AG04449 (cell line): ENCODE results near the gene HTR7.

Experiments
- CTCF ChIA-PET: fragments of 350-600 bp; formaldehyde crosslinking; extraction: SDS; loops from one replicate; lab custom pipeline; 2021; ENCODE audit warnings: antibody characterized with exemption; lab: Yijun Ruan, JAX
- POLR2A ChIA-PET: fragments of 400-600, 350-600 bp; formaldehyde crosslinking; extraction: SDS; loops from one replicate; lab custom pipeline; 2020; ENCODE audit warnings: antibody characterized with exemption, inconsistent platforms; lab: Yijun Ruan, JAX
- DNase-seq: peaks from one replicate; pipeline ENCODE4 v3.0.0-alpha.2; 2010; ENCODE audit warnings: low read depth, low spot score
- H3K4me3 ChIP-seq: 2 replicates; pipeline ENCODE4 v1.5.1; 2011; ENCODE audit warnings: low read depth, mild to moderate bottlenecking, control low read depth, low read length
- CTCF ChIP-seq: IDR thresholded peaks from one replicate; pipeline ENCODE4 v1.5.1; 2011; ENCODE audit warnings: mild to moderate bottlenecking, moderate library complexity, low read length, control low read depth, inconsistent platforms; ENCODE audit not compliant: insufficient read depth; ENCODE audit errors: missing control alignments

The HTR7 gene

GRCh38 chr10:90879062-90879461, 21.2 kb upstream of the HTR7 start:
- no peak for DNase-seq
- CTCF ChIA-PET: interaction anchor here (0.6 to 3.3 kb wide), 39 partner anchors 8 to 960 kb away, joined by 3 to 64 read pairs (median 4); partner anchors contain the start of genes PPP1R3C and RPP30
- no peak overlapping the region for H3K4me3 ChIP-seq
- no peak for TF ChIP-seq CTCF
- POLR2A ChIA-PET: interaction anchor here (0.7 kb wide), 1 partner anchor 196 kb away, joined by 4 read pairs; no protein-coding TSS in a partner anchor

- TF ChIP-seq CTCF: no peak
- no peak for DNase-seq
- peak overlapping the region; percentile 90 for H3K4me3 ChIP-seq
- POLR2A ChIA-PET: no interaction called here
- CTCF ChIA-PET: interaction anchor here (1.0 to 5.2 kb wide), 6 partner anchors 7 to 378 kb away, joined by 3 to 43 read pairs (median 8); partner anchors contain the start of gene HTR7
Measured at GRCh38 chr10:90872648-90873020, 14.8 kb upstream of the HTR7 start.

- TF ChIP-seq CTCF: no peak
- ChIA-PET POLR2A (no interaction called here), CTCF (interaction anchor here (1.0 to 16.7 kb wide), 10 partner anchors 8 to 1076 kb away, joined by 3 to 532 read pairs (median 7); partner anchors contain the start of gene HTR7)
- peak within 1 kb of the TSS; percentile 90 for H3K4me3 ChIP-seq
- DNase-seq: no peak
Measured at GRCh38 chr10:90871766-90872647, 14.2 kb upstream of the HTR7 start, which contains the start of gene RPP30. RPP30 (plus strand) TSS chr10:90871974; CDS start chr10:90871987, 13 bp downstream.

GRCh38 chr10:90871279-90871765, 13.5 kb upstream of the HTR7 start:
- ChIA-PET POLR2A (no interaction called here), CTCF (interaction anchor here (1.0 to 16.7 kb wide), 9 partner anchors 9 to 1075 kb away, joined by 3 to 532 read pairs (median 7); partner anchors contain the start of gene HTR7)
- H3K4me3 ChIP-seq: peak overlapping the region; percentile 90
- TF ChIP-seq CTCF: peak; percentile 51
- no peak for DNase-seq

- ChIA-PET POLR2A (interaction anchor here (0.6 to 0.7 kb wide), 3 partner anchors 681 to 1211 kb away, joined by 3 to 4 read pairs (median 3); no protein-coding TSS in a partner anchor), CTCF (interaction anchor here (0.7 to 16.7 kb wide), 10 partner anchors 10 to 1299 kb away, joined by 3 to 532 read pairs (median 6); no protein-coding TSS in a partner anchor)
- H3K4me3 ChIP-seq: no peak overlapping the region
- TF ChIP-seq CTCF: no peak
- no peak for DNase-seq
Measured at GRCh38 chr10:90866050-90866598, 8.3 kb upstream of the HTR7 start.
